GM18907 (cell line): ENCODE results near the gene ALG11.
"Not testable (repeated sequence)": the region's sequence is repeated elsewhere in the genome, so short reads cannot be mapped to it uniquely, and the experiment has no call there.

Experiments used
- ATAC-seq: cut with Tn5 transposase; IDR thresholded peaks from one replicate; pipeline ENCODE4 v1.9.1; 2021; ENCODE audit warnings: mild to moderate bottlenecking, moderate library complexity; ENCODE audit not compliant: unreplicated experiment

ALG11 gene

DNA sequence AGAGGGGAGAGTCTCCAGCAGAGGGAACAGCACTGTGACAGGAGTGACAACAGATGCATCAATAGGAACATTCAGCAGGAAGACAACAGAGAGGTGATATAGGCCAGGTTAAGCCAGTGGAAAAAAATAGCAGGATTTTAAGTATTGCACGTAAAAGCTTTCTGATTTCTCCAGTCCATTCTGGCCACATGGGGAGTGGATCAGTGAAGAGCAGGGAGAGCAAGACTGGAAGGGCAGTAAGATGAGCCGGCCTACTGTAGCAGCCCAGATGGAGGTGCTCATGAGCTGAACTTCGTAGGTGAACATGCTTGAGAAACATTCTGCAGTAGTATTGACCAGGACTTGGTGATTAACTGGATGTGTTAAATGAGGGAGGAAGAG is 14.0 kb downstream of the ALG11 start:
- ATAC-seq = no peak

DNA sequence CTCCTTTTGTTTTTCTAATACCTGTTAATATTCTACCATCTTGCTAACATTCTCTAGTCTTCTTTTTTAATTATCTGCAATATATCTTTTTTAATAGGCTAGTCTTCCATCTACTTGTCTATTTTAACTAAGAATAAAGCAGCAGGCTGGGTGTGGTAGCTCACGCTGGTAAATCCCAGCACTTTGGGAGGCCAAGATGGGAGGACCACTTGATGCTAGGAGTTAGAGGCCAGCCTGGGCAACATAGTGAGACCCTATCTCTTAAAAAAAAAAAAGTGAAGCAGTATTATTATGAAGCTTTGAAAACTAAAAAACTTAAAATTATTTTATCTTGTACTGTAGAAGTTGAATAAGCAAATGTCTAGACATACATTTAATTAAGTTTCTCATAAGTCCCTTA is 15.6 kb downstream of the ALG11 start:
- ATAC-seq = no peak

DNA sequence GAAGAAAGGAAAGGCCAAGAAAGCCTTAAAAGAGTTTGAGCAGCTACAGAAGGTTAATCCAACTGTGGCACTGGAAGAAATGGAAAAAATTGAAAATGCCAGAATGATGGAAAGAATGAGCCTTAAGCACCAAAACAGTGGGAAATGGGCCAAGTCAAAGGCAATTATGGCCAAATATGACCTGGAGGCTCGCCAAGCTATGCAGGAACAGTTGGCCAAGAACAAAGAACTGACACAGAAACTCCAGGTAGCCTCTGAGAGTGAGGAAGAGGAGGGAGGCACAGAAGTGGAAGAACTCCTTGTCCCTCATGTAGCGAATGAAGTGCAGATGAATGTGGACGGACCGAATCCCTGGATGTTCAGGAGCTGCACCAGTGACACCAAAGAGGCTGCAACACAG is 17.4 kb downstream of the ALG11 start:
- no peak for ATAC-seq

- ATAC-seq = not testable (repeated sequence)
Observed at GRCh38 chr13:52030401-52030800, 18.2 kb downstream of the ALG11 start.

DNA sequence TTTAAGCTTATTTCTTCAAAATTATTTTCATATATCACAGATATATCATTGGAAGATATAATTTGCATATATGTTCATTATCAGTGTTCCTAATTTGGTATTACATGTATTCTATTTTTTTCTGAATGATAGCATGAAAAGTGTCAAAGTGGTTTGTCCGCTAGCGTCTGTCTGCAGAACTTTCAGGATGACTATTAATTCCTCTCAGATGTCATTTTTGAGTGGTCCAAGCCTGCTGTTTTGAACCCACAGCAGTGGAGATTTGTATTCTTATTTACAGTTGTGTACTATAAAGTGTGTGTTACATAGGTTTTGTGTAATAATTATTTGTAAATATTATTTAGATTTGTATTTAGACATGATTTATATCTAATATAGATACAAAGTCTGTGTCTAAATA is 20.8 kb downstream of the ALG11 start:
- ATAC-seq = no peak

- no peak for ATAC-seq
Observed at GRCh38 chr13:52034616-52035226, 22.5 kb downstream of the ALG11 start.

- ATAC-seq = no peak
Observed at GRCh38 chr13:52036037-52036436, 23.8 kb downstream of the ALG11 start.

DNA sequence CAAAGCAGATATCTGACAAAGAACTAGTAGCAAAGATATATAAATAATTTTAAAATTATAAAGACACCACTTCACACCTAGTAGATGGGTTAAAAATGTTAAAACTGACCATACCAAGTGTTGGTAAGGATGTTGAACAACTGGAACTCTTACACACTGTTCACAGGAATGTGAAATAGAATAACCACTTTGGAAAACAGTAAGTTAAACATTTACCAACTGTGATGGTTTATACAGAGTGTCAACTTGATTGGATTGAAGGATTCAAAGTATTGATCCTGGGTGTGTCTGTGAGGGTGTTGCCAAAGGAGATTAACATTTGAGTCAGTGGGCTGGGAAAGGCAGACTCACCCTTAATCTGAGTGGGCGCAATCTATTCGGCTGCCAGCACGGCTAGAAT is 31.5 kb downstream of the ALG11 start:
- ATAC-seq = no peak

GRCh38 chr13:52047463-52047862 is 35.3 kb downstream of the ALG11 start:
- no peak for ATAC-seq

DNA sequence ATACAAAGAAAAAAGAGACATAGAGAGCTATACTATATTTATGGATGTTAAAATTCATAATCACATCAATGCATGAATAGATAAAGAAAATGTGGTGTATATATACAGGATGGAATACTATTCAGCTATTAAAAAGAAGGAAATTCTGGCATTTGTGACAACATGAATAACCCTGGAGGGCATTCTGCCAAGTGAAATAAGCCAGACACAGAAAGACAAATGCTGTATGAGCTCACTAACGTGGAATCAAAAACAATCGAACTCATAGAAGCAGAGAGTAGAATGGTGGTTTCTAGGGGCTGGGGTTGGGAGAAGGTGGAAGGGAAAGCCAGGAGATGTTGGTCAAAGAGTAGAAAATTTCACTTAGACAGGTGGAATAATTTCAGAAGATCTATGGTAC is 36.3 kb downstream of the ALG11 start:
- no peak for ATAC-seq

- no peak for ATAC-seq
Observed at GRCh38 chr13:52051400-52051799, 39.2 kb downstream of the ALG11 start.

GRCh38 chr13:52053460-52053859 is 41.3 kb downstream of the ALG11 start:
- no peak for ATAC-seq

DNA sequence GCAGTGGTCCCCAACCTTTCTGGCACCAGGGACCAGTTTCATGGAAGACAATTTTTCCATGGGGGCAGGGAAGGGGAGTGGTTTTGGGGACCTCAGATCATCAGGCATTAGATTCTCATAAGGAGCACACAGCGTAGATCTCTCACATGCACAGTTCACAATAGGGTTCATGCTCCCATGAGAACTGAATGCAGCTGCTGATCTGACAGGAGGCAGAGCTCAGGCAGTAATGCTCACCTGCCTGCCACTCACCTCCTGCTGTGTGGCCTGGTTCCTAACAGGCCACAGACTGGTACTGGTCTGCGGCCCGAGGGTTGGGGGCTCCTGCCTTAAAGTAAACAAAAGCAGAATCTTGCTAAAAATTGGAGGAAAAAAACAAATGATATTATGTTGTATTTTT is 48.9 kb downstream of the ALG11 start:
- not testable (repeated sequence) for ATAC-seq

DNA sequence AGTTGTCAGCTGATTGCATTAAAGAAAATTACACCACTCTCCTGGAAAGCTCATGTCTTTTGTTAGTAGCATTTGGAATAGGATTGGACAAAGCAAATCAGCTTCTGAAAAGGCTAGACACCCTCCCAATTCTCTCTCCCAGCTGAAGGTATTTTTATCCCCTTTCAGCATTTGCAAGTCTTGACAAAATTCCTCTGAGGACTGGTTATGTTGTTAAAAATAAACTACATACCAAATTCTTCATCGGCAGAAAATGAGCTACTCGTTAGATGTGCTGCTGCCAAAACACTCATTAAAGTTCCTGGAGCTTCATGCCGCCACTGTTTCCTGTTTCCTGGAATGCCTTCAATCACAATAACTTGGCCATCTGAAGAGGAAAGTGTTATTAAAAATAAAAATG is 49.4 kb downstream of the ALG11 start:
- ATAC-seq = no peak

GRCh38 chr13:52067237-52067636 is 55.0 kb downstream of the ALG11 start:
- no peak for ATAC-seq

DNA sequence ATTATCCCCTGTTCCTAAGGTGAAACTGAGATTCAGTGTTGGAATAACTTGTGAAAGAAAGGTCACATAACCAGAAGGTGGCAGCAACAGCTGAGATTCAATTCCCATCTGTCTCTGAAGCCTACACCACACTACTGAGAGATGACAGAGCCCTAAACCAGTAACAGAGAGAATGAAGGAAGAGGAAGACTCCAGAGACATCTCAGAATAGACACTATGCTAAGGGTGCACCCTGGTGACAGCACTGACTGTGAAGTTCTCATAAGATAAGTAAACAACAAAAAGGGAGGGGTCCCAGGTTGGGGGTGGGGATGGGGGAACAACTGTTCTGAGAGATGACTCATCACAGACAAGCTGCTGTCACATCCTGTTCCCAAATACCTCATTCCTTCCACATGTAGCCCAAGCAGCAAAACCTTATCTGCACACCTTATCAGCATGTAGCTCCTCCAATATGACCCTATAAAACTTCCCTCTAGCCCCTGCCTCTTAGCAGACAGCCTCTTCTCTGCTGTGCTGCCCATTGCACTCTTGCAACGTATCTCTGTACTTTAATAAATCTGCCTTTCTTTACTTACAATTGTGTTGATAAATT is 58.8 kb downstream of the ALG11 start:
- ATAC-seq = peak; percentile 45
